NCI-H1694 (cell line): ENCODE measurements around the gene S1PR2.
"Not testable (repeated sequence)": the region's sequence is repeated elsewhere in the genome, so short reads cannot be mapped to it uniquely, and the experiment has no call there.

Experiments used
- DNase-seq: peaks from one replicate; lab custom pipeline; 2025; lab: John Stamatoyannopoulos, UW

Gene S1PR2

GRCh38 chr19:10190026-10190425 lies 41.1 kb downstream of the S1PR2 start:
- DNase-seq = no peak

DNA sequence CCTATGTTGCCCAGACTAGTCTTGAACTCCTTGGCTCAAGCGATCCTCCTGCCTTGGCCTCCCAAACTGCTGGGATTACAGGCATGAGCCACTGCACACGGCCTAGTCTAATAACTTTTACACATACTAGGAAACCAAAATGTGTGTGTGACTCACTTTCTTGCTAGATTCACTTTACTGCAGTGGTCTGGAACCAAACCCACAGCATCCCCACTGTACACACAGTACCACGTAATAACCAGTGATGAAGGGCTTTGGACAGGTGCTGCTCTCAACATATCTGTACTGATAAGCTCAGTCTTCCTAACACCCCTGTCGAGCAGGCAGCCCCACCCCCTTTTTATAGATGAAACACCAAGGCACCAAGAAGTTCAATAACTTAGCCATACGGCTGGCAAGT lies 41.5 kb downstream of the S1PR2 start:
- no peak for DNase-seq

- no peak for DNase-seq
Observed at GRCh38 chr19:10187315-10187714, 43.8 kb downstream of the S1PR2 start.

- no peak for DNase-seq
Observed at GRCh38 chr19:10184636-10185035, 46.5 kb downstream of the S1PR2 start.

DNA sequence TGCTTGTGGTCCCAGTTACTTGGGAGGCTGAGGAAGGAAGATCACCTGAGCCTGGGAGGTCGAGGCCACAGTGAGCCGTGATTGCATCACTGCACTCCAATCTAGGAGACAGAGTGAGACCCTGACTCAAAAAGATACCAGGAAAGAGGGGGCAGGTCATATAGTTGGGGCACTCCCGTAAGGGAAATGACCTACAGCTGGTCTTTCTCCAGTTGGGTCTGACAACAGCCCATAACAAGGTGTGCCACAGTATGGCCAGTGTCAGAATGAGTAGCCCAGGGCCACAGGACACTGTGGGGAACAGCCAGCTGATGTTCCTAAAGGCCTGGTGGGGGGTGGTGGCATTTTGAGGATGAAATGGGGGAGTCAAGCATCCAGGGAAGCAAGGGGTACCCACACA lies 47.2 kb downstream of the S1PR2 start:
- no peak for DNase-seq

- no peak for DNase-seq
Observed at GRCh38 chr19:10182847-10183246, 48.3 kb downstream of the S1PR2 start.

GRCh38 chr19:10182076-10182475 lies 49.1 kb downstream of the S1PR2 start:
- no peak for DNase-seq

- no peak for DNase-seq
Observed at GRCh38 chr19:10180459-10180858, 50.7 kb downstream of the S1PR2 start.

GRCh38 chr19:10180024-10180423 lies 51.1 kb downstream of the S1PR2 start:
- not testable (repeated sequence) for DNase-seq

GRCh38 chr19:10173527-10173926 lies 57.6 kb downstream of the S1PR2 start:
- DNase-seq = no peak
